KMS-11 (cell line): ENCODE results near the gene ADGRV1.

Experiments used
- H2AFZ ChIP-seq: fragments of 200-600 bp; sonication (generic); 2 replicates; pipeline ENCODE4 v1.6.1; 2016; ENCODE audit warnings: antibody characterized with exemption, mixed run types, low read depth
- H3K27ac ChIP-seq: fragments of 200-600 bp; sonication (generic); 2 replicates; pipeline ENCODE4 v1.6.1; 2016; ENCODE audit warnings: mild to moderate bottlenecking, mixed run types
- H3K27me3 ChIP-seq: fragments of 200-600 bp; sonication (generic); 2 replicates; pipeline ENCODE4 v1.6.1; 2017; ENCODE audit warnings: mild to moderate bottlenecking, low read depth, mixed run types, moderate library complexity; ENCODE audit not compliant: insufficient read depth
- H3K36me3 ChIP-seq: fragments of 200-600 bp; sonication (generic); 2 replicates; pipeline ENCODE4 v1.6.1; 2017; ENCODE audit warnings: mild to moderate bottlenecking, mixed run types; ENCODE audit not compliant: insufficient read depth
- H3K4me1 ChIP-seq: fragments of 200-600 bp; sonication (generic); 2 replicates; pipeline ENCODE4 v1.6.1; 2016; ENCODE audit warnings: mild to moderate bottlenecking, low read depth, mixed run types; ENCODE audit not compliant: poor library complexity, severe bottlenecking
- H3K4me2 ChIP-seq: fragments of 200-600 bp; sonication (generic); 2 replicates; pipeline ENCODE4 v1.7.0; 2016; ENCODE audit warnings: mild to moderate bottlenecking, mixed run types
- H3K4me3 ChIP-seq: fragments of 200-600 bp; sonication (generic); IDR thresholded peaks from 2 replicates; pipeline ENCODE4 v1.6.1; 2017; ENCODE audit warnings: low read depth, low read length, mixed read lengths; ENCODE audit not compliant: insufficient read depth
- H3K79me2 ChIP-seq: fragments of 200-600 bp; sonication (generic); 2 replicates; pipeline ENCODE4 v1.6.1; 2016; ENCODE audit warnings: low read depth, mixed run types; ENCODE audit not compliant: insufficient read depth
- H3K9ac ChIP-seq: fragments of 200-600 bp; sonication (generic); 2 replicates; pipeline ENCODE4 v1.6.1; 2016; ENCODE audit warnings: mild to moderate bottlenecking, mixed run types
- H4K20me1 ChIP-seq: fragments of 200-600 bp; sonication (generic); 2 replicates; pipeline ENCODE4 v1.6.1; 2016; ENCODE audit warnings: mild to moderate bottlenecking, mixed run types; ENCODE audit not compliant: insufficient read depth
- TF ChIP-seq, protein P1 (sequence below): fragments of 200-600 bp; sonication (generic); conservative IDR thresholded peaks from 2 replicates; pipeline ENCODE4 v1.6.1; 2017; ENCODE audit warnings: low read depth, mild to moderate bottlenecking, antibody characterized with exemption, low read length, moderate library complexity, mixed read lengths

The ADGRV1 gene

GRCh38 chr5:91145333-91145620 is 586.7 kb downstream of the ADGRV1 start:
- Histone ChIP-seq H2AFZ (no peak overlapping the region), H3K4me2 (no peak overlapping the region)

DNA sequence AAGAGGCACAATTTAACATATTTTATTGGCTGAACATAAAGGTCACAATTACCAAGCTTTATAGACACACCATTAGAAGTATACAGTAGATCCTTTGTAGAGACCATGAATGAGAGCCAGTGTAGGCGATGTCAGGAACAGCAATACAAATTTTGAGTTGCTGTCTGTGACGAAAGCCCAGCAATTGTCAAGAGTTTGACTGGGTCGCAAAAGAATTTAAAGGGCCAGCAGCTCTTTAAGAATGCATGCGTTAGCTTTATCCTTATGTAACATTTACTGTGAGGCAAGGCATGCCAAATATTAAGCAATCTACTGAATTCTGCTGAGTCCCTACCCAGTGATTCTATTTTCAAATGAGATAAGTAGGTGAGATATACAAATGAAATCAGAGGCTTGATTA is 587.6 kb downstream of the ADGRV1 start:
- H3K27ac ChIP-seq, result no peak overlapping the region
- TF ChIP-seq, protein P1, sequence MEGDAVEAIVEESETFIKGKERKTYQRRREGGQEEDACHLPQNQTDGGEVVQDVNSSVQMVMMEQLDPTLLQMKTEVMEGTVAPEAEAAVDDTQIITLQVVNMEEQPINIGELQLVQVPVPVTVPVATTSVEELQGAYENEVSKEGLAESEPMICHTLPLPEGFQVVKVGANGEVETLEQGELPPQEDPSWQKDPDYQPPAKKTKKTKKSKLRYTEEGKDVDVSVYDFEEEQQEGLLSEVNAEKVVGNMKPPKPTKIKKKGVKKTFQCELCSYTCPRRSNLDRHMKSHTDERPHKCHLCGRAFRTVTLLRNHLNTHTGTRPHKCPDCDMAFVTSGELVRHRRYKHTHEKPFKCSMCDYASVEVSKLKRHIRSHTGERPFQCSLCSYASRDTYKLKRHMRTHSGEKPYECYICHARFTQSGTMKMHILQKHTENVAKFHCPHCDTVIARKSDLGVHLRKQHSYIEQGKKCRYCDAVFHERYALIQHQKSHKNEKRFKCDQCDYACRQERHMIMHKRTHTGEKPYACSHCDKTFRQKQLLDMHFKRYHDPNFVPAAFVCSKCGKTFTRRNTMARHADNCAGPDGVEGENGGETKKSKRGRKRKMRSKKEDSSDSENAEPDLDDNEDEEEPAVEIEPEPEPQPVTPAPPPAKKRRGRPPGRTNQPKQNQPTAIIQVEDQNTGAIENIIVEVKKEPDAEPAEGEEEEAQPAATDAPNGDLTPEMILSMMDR, result no peak
- H3K4me1 ChIP-seq, result no peaks in the 10 kb centered on the region
- no peak overlapping the region for H2AFZ ChIP-seq
- H3K36me3 ChIP-seq, result no peaks in the 10 kb centered on the region
- no peak overlapping the region for H3K4me3 ChIP-seq
- H3K4me2 ChIP-seq, result no peak overlapping the region
- no peak overlapping the region for H3K9ac ChIP-seq
- H4K20me1 ChIP-seq, result no peaks in the 10 kb centered on the region
- no peaks in the 10 kb centered on the region for H3K79me2 ChIP-seq
- H3K27me3 ChIP-seq, result no peaks in the 10 kb centered on the region

More at GRCh38 chr5:91145333-91145620, 586.7 kb downstream of the ADGRV1 start:
- Histone ChIP-seq H3K4me1 (no peaks in the 10 kb centered on the region), H3K27ac (no peak overlapping the region), H3K4me3 (no peak overlapping the region), H3K27me3 (no peaks in the 10 kb centered on the region), H3K36me3 (no peaks in the 10 kb centered on the region), H4K20me1 (no peaks in the 10 kb centered on the region), H3K79me2 (no peaks in the 10 kb centered on the region), H3K9ac (no peak overlapping the region)
- TF ChIP-seq, protein P1, result no peak

DNA sequence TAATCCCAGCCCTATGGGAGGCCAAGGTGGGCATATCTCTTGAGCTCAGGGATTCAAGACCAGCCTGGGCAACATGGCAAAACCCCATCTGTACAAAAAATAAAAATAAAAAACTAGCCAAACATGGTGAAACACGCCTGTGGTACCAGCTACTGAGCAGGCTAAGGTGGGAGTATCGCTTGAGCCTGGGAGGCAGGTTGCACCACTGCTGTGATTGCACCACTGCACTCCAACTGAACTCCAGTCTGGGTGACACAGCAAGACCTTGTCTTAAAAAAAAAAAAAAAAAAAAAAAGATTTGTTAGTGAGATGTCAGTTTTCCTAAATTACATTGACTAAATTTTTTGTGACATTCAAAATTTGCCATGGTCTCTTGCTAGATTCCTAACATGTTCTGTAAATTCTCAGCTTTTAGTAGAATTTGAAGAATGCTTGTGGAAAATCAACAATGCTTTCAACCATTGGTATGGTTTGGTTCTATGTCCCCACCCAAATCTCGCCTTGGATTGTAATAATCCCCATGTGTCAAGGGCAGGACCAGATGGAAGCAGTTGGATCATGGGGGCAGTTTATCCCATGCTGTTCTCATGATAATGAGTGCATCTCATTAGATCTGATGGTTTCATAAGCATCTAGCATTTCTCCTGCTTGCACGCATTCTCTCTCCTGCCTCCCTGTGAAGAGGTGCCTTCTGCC is 588.5 kb downstream of the ADGRV1 start:
- no peaks in the 10 kb centered on the region for H4K20me1 ChIP-seq
- TF ChIP-seq, protein P1, result no peak
- no peaks in the 10 kb centered on the region for H3K4me1 ChIP-seq
- H3K4me3 ChIP-seq, result no peak overlapping the region
- H3K9ac ChIP-seq, result no peak overlapping the region
- H2AFZ ChIP-seq, result no peak overlapping the region
- H3K79me2 ChIP-seq, result no peaks in the 10 kb centered on the region
- H3K27me3 ChIP-seq, result no peaks in the 10 kb centered on the region
- H3K36me3 ChIP-seq, result no peaks in the 10 kb centered on the region
- H3K27ac ChIP-seq, result no peak overlapping the region
- no peak overlapping the region for H3K4me2 ChIP-seq

- Histone ChIP-seq H3K4me2 (no peak overlapping the region), H3K4me3 (no peak overlapping the region), H4K20me1 (no peaks in the 10 kb centered on the region), H3K9ac (no peak overlapping the region), H3K79me2 (no peaks in the 10 kb centered on the region), H3K27ac (no peak overlapping the region), H3K27me3 (no peaks in the 10 kb centered on the region), H3K36me3 (no peaks in the 10 kb centered on the region), H3K4me1 (no peaks in the 10 kb centered on the region), H2AFZ (no peak overlapping the region)
- TF ChIP-seq, protein P1, result no peak
Measured at GRCh38 chr5:91150234-91150633, 591.6 kb downstream of the ADGRV1 start.
